ENCODE data around the gene CHCHD6.

The CHCHD6 gene

DNA sequence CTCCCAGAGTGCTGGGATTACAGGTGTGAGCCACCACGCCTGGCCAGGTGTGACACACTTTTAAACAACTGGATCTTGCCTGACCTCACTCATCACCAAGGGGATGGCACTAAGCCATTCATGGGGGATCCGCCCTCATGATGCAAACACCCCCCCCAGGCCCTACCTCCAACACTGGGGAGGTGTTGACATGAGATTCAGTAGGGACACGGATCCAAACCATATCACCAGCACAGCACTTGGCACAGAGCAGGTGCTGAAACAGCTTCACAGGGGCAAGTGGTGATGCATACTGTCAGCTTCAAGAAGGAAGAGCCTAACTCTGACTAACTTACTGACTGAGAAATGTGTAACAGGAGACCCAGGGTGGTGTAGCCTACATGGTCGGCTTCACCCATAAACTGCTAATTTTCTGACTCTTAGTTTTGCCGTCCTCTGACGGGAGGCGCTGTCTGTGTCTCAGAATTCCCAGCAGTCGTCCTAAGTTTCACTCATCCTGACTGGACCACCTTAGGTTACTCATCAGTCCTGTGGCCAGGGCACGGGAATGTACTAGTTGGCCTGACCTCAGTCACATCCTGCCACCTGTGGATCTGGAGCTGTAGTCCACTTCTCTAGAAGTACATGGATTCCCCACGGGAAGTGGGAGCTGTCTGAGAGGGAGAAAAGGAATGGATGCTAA is 197.0 kb downstream of the CHCHD6 start:
- DNase-seq = no peak

DNA sequence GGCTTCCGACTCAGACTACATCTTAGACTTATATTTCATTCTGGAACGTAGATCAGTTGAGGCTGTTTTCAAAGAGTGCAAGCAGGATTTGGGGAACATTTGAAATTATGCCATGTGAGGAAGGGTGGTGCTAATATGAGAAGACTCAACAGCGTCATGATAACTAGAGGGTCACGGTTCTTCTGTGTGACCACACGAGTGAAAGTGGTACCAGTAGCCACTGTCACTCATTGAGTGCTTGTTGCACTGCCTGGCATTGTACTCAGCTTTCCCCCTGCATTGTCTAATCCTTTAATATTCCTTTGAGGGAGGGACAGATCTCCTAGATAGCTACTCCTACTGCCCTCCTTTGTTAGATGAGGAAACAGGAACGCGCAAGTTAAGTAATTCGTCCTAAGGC is 197.6 kb downstream of the CHCHD6 start:
- DNase-seq = no peak

DNA sequence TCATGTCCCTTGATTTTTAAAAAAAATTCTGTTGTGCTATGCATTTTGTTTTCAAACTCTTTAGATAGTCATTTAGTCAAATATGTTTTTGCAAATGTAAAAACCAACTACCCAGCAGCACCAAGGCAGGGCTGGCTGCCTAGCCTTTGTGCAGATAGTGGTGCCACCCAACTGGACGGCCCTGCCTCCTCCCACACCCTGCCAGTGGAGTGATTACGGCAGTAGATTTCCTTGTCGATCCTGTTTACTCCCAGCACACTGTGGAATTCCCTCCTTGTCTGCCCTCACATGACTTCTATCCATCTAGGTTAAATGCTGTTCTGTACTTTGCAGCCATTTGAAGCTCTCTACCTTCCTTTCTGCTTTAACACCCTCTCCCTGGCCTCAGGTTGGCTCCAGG is 199.5 kb downstream of the CHCHD6 start:
- no peak for DNase-seq

- no peak for DNase-seq
These were observed 203.5 kb downstream of the CHCHD6 start for GRCh38 chr3:126907557-126907956.

DNA sequence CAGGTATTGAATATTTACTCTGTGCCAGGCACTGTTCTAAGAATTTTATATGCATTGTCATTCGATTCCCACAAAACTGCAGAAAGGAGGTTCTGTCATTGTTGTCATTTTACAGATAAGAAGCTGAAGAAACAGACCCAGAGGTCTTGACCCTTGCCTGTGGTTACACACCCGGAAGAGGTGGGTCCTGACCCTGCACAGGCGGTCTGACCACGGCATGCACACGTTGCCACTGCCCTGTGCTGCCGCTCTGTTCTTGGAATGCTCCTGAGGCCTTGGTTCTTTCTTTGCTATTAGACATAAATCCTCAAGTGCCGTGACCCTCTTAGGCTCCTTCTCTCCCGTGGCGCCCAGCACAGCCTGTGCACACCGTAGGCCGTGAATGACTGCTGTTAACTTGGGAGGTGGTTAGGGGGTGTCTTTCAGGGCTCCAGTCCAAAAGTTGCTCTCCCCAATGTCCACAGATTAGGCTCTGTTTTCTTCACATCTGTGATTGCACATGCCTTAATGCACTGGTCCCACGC is 204.8 kb downstream of the CHCHD6 start:
- no peak for DNase-seq

DNA sequence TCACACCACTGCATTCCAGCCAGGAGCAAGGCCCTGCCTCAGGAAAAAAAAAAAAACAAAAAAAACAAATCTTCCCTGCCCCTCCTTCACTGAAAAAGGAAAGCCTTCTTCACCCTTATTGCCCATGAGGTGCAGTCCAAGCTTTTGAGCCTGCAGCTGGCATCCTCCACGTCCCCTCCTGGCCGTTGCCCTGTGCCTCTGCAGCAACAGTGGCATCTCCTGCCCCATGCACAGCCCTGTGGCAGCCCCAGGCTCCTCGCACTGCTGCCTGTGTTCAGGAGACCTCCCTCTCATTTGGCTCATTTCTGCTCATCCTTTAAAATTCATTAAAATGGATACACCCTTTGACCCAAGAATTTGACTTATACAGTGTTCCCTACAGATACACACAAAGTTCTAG is 206.2 kb downstream of the CHCHD6 start:
- no peak for DNase-seq

- no peak for DNase-seq
These were observed 207.4 kb downstream of the CHCHD6 start for GRCh38 chr3:126911162-126912026.

DNA sequence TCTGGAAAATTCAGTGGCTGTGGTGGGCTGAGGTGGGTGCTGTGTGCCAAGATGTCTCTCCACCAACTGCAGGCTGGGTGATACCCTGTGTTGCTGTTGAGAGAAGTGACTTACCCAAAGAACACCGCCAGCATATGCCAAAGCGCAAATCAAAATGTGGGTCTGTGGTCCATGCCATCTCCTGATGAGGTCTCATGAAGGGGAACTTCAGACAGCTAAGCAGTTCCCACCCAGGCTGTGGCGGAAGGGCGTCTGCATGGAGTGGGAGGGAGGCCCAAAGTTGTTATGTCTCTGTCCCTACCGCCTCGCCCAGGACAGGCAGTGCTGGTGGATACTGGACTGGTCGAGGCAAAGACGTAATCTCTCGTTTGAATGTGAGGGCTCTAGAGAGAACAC is 208.0 kb downstream of the CHCHD6 start:
- DNase-seq = no peak

DNA sequence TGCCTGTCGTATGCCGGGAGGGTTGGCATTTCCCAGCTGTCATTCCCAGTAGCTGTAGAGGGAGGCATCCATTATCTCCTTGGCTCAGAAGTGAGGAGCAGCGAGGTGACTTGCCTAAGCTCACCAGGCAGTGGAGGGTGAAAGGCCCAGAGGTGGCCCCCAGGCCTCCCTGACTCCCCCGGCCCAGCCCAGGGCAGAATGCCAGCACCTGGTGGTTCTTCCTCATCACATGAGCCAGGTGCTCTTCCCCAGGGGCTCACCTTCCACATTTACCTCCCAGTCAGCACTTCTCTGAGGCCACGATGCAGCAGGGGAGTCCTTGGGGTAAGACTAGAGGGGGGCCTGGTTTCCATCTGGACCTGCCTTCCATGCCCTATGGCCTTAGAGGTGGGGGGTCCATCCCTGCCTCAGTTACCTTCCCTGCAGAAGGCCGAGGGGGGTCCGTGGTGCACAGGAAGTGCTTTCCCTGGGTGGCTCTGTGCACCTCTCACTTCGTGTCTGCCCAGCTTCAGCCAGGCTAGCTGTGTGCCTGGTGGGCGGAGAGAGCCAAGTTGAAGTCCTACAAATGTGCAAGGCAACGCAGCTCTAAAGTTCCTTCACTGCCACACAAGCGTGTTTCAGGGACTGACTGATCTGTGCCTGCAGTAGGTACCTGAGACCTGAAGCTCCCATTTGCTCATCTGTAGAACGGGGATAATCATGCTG is 208.6 kb downstream of the CHCHD6 start:
- DNase-seq = no peak

DNA sequence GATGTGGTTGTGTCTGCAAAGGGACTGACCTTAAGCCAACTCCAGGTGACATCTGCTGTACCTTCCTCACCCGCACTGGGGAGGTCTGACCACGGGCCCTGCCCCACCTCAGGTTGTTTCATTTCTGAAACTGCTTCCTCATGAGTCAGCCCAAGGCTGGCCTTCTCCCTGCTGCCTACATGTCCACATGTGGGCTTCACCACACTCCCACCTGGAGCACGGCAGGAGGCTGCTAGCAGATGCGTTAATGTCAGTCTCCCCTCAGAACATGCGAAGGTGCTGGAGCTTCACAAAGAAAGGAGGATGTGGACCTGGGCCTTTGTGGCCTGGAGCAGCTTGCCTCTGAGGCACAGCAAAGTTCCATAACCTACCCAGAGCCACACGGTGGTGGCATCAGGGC is 209.5 kb downstream of the CHCHD6 start:
- DNase-seq = no peak

DNA sequence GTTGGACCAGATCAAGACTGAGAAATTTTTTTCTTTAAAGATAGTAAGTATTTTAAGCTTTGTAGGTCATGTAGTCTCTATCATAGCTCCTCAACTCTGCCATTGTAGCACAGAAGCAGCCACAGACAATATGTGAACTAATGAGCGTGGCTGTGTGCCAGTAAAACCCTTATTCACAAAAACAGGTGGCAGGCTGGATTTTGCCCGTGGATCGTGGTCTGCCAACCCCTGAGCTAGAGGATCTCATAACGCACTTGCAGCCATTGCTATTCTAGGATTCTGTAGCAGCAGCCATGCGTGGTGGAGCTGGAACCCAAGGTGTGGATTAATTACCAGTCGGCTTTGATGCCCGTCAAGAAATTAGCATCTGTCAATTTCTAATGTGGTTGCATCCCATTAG is 210.2 kb downstream of the CHCHD6 start:
- DNase-seq = no peak

- DNase-seq = no peak
These were observed 211.0 kb downstream of the CHCHD6 start for GRCh38 chr3:126915015-126915414.

DNA sequence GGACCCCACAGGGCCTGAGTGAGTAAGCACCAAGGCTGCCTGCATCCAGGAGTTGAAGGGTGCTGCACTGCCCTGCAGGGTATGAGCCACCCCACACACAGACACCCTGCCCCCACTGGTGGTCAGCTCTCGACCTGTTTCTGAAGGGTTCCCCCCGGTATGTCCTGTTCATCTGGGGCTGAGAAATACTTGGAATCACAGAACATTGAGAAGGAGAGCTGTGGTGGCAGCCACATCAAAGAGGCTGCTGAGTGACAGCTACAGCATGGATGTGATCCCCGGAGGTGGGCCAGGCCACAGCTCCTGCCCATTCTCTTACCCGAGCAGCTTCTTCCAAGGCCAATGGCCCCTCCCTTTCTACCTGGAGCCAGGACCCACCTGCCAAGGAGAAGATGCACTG is 212.5 kb downstream of the CHCHD6 start:
- no peak for DNase-seq

GRCh38 chr3:126917232-126917804 is 213.3 kb downstream of the CHCHD6 start:
- no peak for DNase-seq

- DNase-seq = no peak
These were observed 214.3 kb downstream of the CHCHD6 start for GRCh38 chr3:126918355-126918821.

- DNase-seq = peak; percentile 38
These were observed 217.2 kb downstream of the CHCHD6 start for GRCh38 chr3:126921085-126921824.

- no peak for DNase-seq
These were observed 218.4 kb downstream of the CHCHD6 start for GRCh38 chr3:126922466-126922865.

DNA sequence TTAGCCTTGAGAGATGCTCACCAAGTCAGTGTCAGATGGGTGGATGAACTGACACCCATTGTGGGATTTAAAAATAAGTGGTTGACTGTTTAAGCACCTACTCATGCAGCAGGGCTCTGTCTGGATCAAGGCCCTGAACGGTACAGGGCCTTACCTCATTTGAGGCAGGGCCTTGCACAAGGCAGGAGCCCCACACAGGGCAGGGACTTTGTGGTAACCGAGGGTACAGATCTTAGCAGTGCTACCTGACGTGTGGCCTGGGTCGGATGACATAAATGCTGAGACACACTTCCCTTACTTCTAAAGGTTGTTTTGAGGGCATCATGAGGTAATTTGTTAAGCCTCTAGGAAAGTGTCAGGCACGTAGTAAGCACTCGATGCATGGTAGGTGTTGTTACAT is 219.4 kb downstream of the CHCHD6 start:
- DNase-seq = no peak

DNA sequence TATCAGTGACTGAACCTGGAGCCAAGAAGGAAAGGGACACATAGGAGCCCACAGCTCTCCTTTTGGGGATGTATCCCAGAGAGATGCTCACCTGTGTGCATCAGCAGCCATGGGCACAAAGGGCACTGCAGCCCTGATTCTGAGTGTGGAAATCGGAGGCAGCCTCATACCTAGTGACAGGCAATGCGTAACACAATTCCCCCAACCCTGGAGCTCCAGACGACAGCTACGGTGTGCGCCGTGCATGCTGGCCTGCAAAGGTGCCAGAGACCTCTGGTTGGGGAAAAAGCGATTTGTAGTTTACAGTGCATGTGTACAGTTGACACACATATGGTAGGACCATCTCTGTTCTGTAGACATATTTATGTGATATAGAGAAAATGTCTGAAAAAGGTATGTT is 219.9 kb downstream of the CHCHD6 start:
- DNase-seq = no peak

- DNase-seq = no peak
These were observed 220.4 kb downstream of the CHCHD6 start for GRCh38 chr3:126924458-126924857.

DNA sequence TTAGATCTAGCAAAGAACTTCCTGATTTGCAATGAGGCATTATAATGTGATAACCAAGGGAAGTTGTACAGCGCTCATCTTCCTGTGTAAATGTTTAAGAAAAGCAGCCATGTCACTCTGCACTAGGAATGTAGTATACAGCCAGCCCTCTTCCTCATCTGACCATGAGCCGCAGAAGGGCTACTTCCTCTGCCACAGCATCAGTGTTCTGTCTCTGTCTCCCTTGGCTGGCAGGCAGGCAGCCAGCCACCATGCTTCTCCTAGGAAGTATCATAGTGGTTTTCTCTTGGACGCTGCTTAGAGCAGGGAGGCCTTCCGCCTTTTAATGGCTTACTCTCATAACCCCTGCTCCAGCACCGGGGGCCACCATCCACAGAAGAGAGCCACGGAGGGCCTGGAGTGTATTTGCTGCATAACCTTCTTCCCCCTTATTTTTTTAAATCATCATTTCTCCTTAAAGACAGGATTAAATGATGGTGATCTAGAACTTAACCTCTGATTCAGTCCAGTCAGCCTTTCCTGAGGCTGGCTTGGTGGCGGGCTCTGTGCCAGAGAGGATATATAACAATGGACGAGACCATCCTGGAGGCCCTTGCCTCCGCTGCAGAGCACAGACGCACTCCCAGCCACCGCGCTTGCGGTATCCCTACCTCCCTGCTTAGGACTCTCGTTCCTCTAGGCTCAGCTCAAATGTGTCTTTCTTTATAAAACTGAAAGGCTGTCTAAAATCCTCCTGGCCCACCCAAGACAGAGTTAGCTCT is 221.6 kb downstream of the CHCHD6 start:
- DNase-seq = no peak
